VCaP (cell line): ENCODE measurements around the gene LIM2.
"Not testable (repeated sequence)": the region's sequence is repeated elsewhere in the genome, so short reads cannot be mapped to it uniquely, and the experiment has no call there.

Source experiments
- H3K27ac ChIP-seq: fragments of 450-650 bp; 2 replicates; pipeline ENCODE4 v1.5.1; 2017
- TF ChIP-seq, protein P1 (sequence below): fragments of 450-650 bp; conservative IDR thresholded peaks from 2 replicates; pipeline ENCODE4 v1.5.1; 2017; ENCODE audit warnings: mild to moderate bottlenecking, moderate library complexity

LIM2 gene

DNA sequence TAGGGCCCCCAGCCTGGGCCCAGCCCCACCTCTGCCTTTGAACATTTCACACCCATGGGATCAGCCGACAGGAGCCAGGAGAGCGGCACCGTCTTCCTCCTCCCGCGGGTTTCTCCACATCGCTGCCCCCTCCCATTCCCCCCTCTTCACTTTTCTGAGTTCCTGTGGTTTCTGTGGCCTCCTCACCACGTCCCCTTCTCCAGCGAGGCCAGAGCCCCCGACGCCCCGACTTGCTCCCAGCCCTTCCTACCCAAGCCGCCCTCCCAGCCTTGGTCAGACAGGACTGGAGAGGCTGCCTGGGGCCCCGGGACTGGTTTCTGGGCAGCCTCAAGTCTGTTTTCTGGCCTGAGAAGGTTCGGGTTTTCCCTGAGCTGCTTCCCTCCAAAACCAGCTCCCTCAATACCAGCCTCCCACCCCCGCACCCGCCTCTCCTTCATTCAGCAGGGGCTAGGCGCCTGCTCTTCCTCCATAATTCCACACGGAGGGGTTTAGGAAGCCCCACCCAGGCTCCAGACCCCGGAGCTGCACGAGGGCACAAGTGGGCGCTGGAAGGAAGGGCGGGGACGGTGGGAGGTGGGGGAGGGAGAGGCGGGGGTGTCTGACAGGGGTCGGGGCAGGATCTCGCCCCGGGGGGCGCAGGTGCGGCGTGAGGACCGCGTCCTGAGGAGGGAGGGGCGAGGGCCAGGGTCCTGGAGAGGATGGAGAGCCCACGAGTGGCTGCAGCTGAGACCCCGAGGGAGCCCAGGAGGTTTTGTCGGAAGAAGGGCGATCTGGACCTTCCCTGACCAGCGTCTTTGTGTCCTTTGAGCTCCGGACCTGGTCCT lies 33.7 kb upstream of the LIM2 start:
- TF ChIP-seq, protein P1, sequence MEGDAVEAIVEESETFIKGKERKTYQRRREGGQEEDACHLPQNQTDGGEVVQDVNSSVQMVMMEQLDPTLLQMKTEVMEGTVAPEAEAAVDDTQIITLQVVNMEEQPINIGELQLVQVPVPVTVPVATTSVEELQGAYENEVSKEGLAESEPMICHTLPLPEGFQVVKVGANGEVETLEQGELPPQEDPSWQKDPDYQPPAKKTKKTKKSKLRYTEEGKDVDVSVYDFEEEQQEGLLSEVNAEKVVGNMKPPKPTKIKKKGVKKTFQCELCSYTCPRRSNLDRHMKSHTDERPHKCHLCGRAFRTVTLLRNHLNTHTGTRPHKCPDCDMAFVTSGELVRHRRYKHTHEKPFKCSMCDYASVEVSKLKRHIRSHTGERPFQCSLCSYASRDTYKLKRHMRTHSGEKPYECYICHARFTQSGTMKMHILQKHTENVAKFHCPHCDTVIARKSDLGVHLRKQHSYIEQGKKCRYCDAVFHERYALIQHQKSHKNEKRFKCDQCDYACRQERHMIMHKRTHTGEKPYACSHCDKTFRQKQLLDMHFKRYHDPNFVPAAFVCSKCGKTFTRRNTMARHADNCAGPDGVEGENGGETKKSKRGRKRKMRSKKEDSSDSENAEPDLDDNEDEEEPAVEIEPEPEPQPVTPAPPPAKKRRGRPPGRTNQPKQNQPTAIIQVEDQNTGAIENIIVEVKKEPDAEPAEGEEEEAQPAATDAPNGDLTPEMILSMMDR = no peak
- no peak overlapping the region for H3K27ac ChIP-seq

DNA sequence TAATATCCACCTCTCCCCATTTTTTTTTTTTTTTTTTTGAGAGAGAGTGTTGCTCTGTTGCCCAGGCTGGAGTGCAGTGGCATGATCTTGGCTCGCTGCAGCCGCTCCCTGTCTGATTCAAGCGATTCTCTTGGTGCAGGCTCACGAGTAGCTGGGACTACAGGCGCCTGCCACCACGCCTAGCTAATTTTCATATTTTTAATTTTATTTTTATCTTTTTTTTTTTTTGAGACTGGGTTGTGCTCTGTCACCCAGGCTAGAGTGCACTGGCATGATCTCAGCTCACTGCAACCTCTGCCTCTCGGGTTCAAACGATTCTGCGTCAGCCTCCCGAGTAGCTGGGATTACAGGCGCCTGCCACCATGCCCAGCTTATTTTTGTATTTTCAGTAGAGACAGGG lies 32.7 kb upstream of the LIM2 start:
- H3K27ac ChIP-seq = not testable (repeated sequence)

DNA sequence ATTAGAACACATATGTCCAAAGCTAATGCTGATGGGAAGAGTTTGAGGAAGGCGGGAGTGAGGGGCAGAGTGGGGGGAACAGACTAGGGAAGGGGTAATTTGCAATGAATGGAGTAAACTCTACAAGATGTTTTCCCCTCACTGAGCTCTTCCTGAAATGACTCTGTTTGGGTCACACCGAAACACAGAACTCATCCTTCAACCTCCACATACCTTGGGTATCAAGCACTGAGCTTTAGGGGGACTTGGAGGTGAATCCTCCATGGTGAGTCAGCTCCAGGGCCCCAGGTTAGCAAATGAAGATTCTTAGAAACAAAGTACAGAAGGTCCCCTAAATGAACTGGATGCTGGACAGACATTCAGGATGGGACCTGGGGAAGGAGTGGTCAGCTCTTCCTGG lies 30.9 kb upstream of the LIM2 start:
- TF ChIP-seq, protein P1 = no peak
- no peak overlapping the region for H3K27ac ChIP-seq

DNA sequence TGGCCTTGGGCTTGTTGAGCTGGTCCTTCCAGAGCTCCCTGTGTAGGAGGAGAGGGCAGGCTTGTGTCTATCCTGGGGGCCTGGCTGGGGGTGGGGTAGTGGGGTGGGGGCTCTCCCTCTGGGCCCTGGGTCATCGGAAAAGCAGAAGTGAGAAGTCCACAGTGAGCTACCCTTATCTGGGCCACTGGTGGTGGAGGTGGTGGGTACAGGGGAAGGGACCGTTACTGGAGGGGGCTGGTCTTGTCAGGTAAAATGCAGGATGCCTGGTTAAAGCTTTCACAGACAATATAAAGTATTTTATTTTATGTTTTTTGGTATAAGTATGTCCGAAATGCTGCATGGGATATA lies 30.0 kb upstream of the LIM2 start:
- TF ChIP-seq, protein P1 = no peak
- no peak overlapping the region for H3K27ac ChIP-seq

DNA sequence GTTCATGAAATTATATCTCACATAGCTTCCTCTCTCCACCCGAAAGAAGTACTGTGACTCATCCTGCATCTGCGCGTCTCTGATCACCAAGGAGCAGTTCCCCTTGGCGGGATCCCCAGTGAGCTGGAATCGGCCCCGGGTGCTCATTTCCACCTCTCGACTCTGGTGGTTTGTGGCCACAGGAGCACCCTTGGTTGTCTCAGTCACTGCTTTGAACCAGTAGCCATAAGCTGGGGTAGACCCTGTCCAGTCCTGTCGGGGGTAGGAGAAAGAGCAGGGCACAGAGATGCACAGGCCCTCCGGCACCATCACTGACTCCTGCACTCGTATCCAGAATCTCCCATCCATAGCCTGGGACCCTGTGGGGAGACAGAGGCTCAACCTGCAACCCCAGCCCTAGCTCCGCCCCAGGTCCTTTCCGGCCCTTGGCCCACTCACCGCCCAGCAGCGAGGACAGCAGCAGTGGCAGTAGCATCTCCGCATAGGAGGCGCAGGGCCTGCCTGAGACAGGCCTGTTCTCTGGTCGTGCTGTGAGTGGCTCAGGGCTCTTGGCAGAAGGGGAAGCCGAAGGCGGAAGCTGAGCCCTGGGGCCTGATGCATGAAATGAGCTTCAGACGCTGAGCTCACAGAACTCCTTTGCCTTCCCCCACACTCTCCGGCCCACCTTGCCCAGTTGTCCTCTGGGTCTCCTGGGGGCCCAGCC lies 29.5 kb upstream of the LIM2 start, which contains the start of gene SIGLEC10:
Gene SIGLEC10, minus strand, starts transcription at position 536 of the 703 bp plus-strand sequence. Its CDS starts 61 bp downstream, at position 475.
- TF ChIP-seq, protein P1 = no peak
- no peak within 1 kb of the TSS for H3K27ac ChIP-seq

DNA sequence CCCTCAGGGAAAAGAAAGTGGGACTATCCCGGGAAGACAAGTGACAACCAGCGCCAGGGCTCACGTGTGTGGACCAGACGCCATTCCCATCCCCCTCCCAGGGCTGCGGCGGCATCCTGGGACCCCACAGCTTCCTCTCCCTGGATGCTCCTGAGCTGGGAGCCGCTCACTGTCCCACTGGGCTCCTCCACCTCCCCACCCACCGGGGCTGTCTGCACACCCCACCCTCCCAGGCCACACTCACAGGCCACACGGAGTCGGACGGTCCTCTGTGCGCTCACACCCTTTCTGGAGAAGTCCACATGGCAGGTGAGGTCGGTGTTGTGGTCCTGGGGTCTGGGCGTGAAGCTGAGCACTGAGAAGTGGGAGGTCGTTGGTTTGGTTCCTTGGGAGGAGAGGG lies 28.6 kb upstream of the LIM2 start:
- H3K27ac ChIP-seq = not testable (repeated sequence)

DNA sequence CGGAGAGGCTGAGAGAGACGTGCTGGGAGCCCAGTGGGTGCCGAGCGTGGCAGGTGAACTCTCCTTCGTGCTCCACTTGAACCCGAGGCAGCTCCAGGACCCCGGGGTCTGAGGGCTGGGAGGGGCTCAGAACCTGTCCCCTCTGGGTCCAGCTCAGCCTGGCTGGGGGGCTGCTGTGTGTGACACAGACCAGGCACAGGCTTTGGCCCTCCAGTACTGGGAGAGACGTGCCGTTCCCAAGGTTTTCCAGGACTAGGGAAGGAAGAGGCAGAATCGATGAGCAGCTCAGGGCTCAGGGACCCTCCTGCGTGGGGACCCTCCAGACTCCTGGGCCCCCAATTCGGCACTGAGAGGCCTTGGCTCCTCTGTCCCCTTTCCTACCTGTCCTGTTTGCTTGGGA lies 27.4 kb upstream of the LIM2 start:
- TF ChIP-seq, protein P1 = no peak
- no peak overlapping the region for H3K27ac ChIP-seq

DNA sequence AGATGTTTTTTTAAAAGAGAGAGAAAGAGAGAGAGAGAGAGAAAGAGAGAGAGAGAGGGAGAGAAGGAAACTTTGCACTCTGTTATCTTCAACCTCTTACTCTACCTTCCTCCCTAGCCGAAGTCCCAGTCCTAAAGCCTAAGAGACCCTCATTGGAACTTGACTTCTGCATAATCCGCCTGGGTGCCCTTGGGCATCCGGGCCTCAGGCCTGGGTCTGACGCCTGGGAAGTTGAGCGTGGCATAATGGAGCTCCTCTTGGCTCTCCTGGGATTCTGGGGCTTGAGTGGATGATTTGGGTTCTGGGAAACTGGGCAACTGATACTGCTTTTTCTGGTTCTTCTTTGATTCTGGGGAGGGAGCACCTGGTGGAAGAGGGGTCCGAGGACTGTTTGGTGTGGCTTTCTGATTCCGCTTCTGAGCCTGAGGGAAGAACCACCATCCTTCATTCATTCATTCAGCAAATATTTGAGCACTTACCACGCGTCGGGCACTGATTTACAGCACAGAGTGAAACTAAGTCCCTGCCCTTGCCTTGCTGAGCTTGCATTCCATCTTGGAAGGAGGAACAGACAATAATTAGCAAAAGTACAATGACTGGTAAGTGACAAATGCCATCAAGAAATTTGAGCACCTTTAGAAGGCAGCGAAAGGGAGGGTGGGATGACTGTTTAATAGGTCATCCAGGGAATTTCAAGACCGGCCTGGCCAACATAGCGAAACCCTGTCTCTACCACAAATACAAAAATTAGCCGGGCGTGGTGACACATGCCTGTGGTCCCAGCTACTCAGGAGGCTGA lies 23.4 kb upstream of the LIM2 start:
- no peak overlapping the region for H3K27ac ChIP-seq
- TF ChIP-seq, protein P1 = no peak
